Keratinocyte (primary cell): ENCODE measurements around the gene SMURF2. TPM values are rescaled to one million over a fixed set of nuclear protein-coding genes. Genes with fewer than 3 reads are reported as not detected.

Source experiments
- DNase-seq: peaks from one replicate; pipeline ENCODE4 v3.0.0-alpha.2; 2011; ENCODE audit warnings: low read depth, missing footprints, low spot score
- FAIRE-seq: peaks from 2 replicates; lab custom pipeline; 2011; peaks lifted over from hg19 to GRCh38; lab: Jason Lieb, UNC
- H2AFZ ChIP-seq: 2 replicates; pipeline ENCODE4 v1.6.0; 2012; ENCODE audit warnings: low read length, control low read depth, inconsistent platforms; ENCODE audit not compliant: control insufficient read depth
- H3K27ac ChIP-seq: 2 replicates; pipeline ENCODE4 v1.5.1; 2011; ENCODE audit warnings: low read length; ENCODE audit not compliant: control insufficient read depth, insufficient read depth
- H3K27me3 ChIP-seq: 3 replicates; pipeline ENCODE4 v1.6.0; 2011; ENCODE audit warnings: low read length; ENCODE audit not compliant: control insufficient read depth, insufficient read depth; ENCODE audit errors: extremely low read depth
- H3K36me3 ChIP-seq, 2 experiments: 2 replicates in 1 of 2; 3 replicates in 1 of 2; pipeline ENCODE4 v1.5.1; 2011; ENCODE audit warnings: low read length in 2 of 2, mild to moderate bottlenecking in 1 of 2; ENCODE audit not compliant: control insufficient read depth in 2 of 2, insufficient read depth in 2 of 2; ENCODE audit errors: extremely low read depth in 1 of 2
- H3K4me1 ChIP-seq: 3 replicates; pipeline ENCODE4 v1.5.1; 2011; ENCODE audit warnings: low read length; ENCODE audit not compliant: control insufficient read depth, insufficient read depth; ENCODE audit errors: extremely low read depth
- H3K4me2 ChIP-seq: 3 replicates; pipeline ENCODE4 v1.6.0; 2011; ENCODE audit warnings: low read depth, low read length; ENCODE audit not compliant: control insufficient read depth, insufficient read depth; ENCODE audit errors: extremely low read depth
- H3K4me3 ChIP-seq, 3 experiments: fragments of 200-600 bp in 1 of 3; sonication (generic) in 1 of 3; 2 replicates in 2 of 3; 3 replicates in 1 of 3; pipeline ENCODE4 v1.5.1; 2011 to 2016; ENCODE audit warnings: low read length in 3 of 3, mild to moderate bottlenecking in 3 of 3, control low read depth in 2 of 3, inconsistent platforms in 1 of 3, low read depth in 1 of 3, mixed read lengths in 1 of 3, mixed run types in 1 of 3, moderate library complexity in 1 of 3; ENCODE audit not compliant: control insufficient read depth in 2 of 3, insufficient read depth in 2 of 3; ENCODE audit errors: extremely low read depth in 1 of 3
- H3K79me2 ChIP-seq: 2 replicates; pipeline ENCODE4 v1.6.0; 2012; ENCODE audit warnings: low read length; ENCODE audit not compliant: control insufficient read depth, insufficient read depth
- H3K9ac ChIP-seq: 3 replicates; pipeline ENCODE4 v1.6.0; 2011; ENCODE audit warnings: low read length; ENCODE audit not compliant: control insufficient read depth, insufficient read depth; ENCODE audit errors: extremely low read depth
- H3K9me1 ChIP-seq: 3 replicates; pipeline ENCODE4 v1.6.0; 2011; ENCODE audit warnings: low read length; ENCODE audit not compliant: control insufficient read depth, insufficient read depth; ENCODE audit errors: extremely low read depth
- H3K9me3 ChIP-seq: 2 replicates; pipeline ENCODE4 v1.5.1; 2012; ENCODE audit warnings: low read depth, low read length; ENCODE audit not compliant: control insufficient read depth
- H4K20me1 ChIP-seq: 3 replicates; pipeline ENCODE4 v1.6.0; 2011; ENCODE audit warnings: low read length; ENCODE audit not compliant: control insufficient read depth, insufficient read depth; ENCODE audit errors: extremely low read depth
- CTCF ChIP-seq, 3 experiments: IDR thresholded peaks in 1 of 3; conservative IDR thresholded peaks in 1 of 3; optimal IDR thresholded peaks in 1 of 3; 2 replicates in 2 of 3; 3 replicates in 1 of 3; pipeline versions ENCODE3 to v1.5.1; 2011; ENCODE audit warnings: low read length in 3 of 3, mild to moderate bottlenecking in 3 of 3, moderate library complexity in 2 of 3, control low read depth in 1 of 3, inconsistent platforms in 1 of 3; ENCODE audit not compliant: insufficient read depth in 2 of 3; ENCODE audit errors: extremely low read depth in 1 of 3
- EZH2 ChIP-seq: IDR thresholded peaks from one replicate; pipeline ENCODE4 v1.6.1; 2012; ENCODE audit warnings: inconsistent platforms, mild to moderate bottlenecking, low read length, moderate library complexity
- dilution Hi-C: fragments of 300-500 bp; cut with MboI; formaldehyde crosslinking; loops from one replicate; pipeline ENCODE4 v1.7.0; 2020; ENCODE audit warnings: low sequenced_read_pairs; ENCODE audit not compliant: extremely low pct_ligation_motif_present
- polyA plus RNA-seq, 5 experiments: library from polyadenylated mRNA; depleted of rRNA in 3 of 5; stranded (reverse) in 3 of 5; stranded (forward) in 1 of 5; unstranded in 1 of 5; fragments of >200 nt; gene quantifications; 1 replicate in 1 of 5; 2 replicates in 3 of 5; 3 replicates in 1 of 5; pipeline versions ENCODE4 v1.2.1 to v1.2.3, GENCODE V29; 2011 to 2012; ENCODE audit warnings: missing spikeins in 2 of 5, low read depth in 1 of 5, low replicate concordance in 1 of 5

SMURF2 gene
- polyA plus RNA-seq, 1 donor (not counting 4 experiments of a cell fraction or from before 2014, with no cell fraction given) = 128 TPM

GRCh38 chr17:64497565-64498035 is 164.5 kb downstream of the SMURF2 start:
- Histone ChIP-seq H3K4me3 (peak overlapping the region; percentile 56 to 71 (median 59)), H3K27me3 (no peaks in the 10 kb centered on the region), H2AFZ (no peak overlapping the region), H3K9me1 (no peaks in the 10 kb centered on the region), H3K79me2 (peaks cover 57% of the 10 kb centered on the region), H4K20me1 (peaks cover 15% of the 10 kb centered on the region), H3K9me3 (no peaks in the 10 kb centered on the region), H3K4me2 (peak overlapping the region; percentile 81), H3K9ac (peak overlapping the region; percentile 82), H3K27ac (peak overlapping the region; percentile 84), H3K4me1 (peaks cover 64% of the 10 kb centered on the region), H3K36me3 (peaks cover 9 to 34% of the 10 kb centered on the region in 2 experiments)
- no peak for TF ChIP-seq EZH2
- FAIRE-seq (no peak), DNase-seq (no peak)
- dilution Hi-C loops = no loop called here

GRCh38 chr17:64496786-64497564 is 165.1 kb downstream of the SMURF2 start, which contains the start of gene POLG2:
Gene POLG2, minus strand, starts transcription at chr17:64497054. Its CDS starts 86 bp downstream, at chr17:64496968.
- Histone ChIP-seq H3K36me3 (peaks cover 9 to 31% of the 10 kb centered on the region in 2 experiments), H3K4me2 (peak within 1 kb of the TSS; percentile 81), H3K27ac (peak within 1 kb of the TSS; percentile 84), H2AFZ (peak within 1 kb of the TSS; percentile 94), H3K9me3 (no peaks in the 10 kb centered on the region), H4K20me1 (peaks cover 13% of the 10 kb centered on the region), H3K4me1 (peaks cover 61% of the 10 kb centered on the region), H3K79me2 (peaks cover 51% of the 10 kb centered on the region), H3K4me3 (peak within 1 kb of the TSS; percentile 56 to 71 (median 59)), H3K9ac (peak within 1 kb of the TSS; percentile 82), H3K9me1 (no peaks in the 10 kb centered on the region), H3K27me3 (no peaks in the 10 kb centered on the region)
- FAIRE-seq (no peak), DNase-seq (peak; percentile 69)
- dilution Hi-C loops = no loop called here
- TF ChIP-seq EZH2 (no peak), CTCF (optimal IDR thresholded peaks at IDR 0.05 in 1 of 3, IDR thresholded peaks at IDR 0.05 in 1 of 3, conservative IDR thresholded peaks at IDR 0.05 in 1 of 3; ENCODE audit: extremely low read depth in 1 of 3, insufficient read depth in 2 of 3, low read length in 3 of 3) (peak; percentile 51 to 62 (median 51))
